Keratinocyte (primary cell): ENCODE results near the gene ZNF665. TPM values are rescaled to one million over a fixed set of nuclear protein-coding genes. Genes with fewer than 3 reads are reported as not detected.

Source experiments
- DNase-seq: peaks from one replicate; pipeline ENCODE4 v3.0.0-alpha.2; 2011; ENCODE audit warnings: low read depth, missing footprints, low spot score
- FAIRE-seq: peaks from 2 replicates; lab custom pipeline; 2011; peaks lifted over from hg19 to GRCh38; lab: Jason Lieb, UNC
- H2AFZ ChIP-seq: 2 replicates; pipeline ENCODE4 v1.6.0; 2012; ENCODE audit warnings: low read length, control low read depth, inconsistent platforms; ENCODE audit not compliant: control insufficient read depth
- H3K27ac ChIP-seq: 2 replicates; pipeline ENCODE4 v1.5.1; 2011; ENCODE audit warnings: low read length; ENCODE audit not compliant: control insufficient read depth, insufficient read depth
- H3K27me3 ChIP-seq: 3 replicates; pipeline ENCODE4 v1.6.0; 2011; ENCODE audit warnings: low read length; ENCODE audit not compliant: control insufficient read depth, insufficient read depth; ENCODE audit errors: extremely low read depth
- H3K36me3 ChIP-seq, 2 experiments: 2 replicates in 1 of 2; 3 replicates in 1 of 2; pipeline ENCODE4 v1.5.1; 2011; ENCODE audit warnings: low read length in 2 of 2, mild to moderate bottlenecking in 1 of 2; ENCODE audit not compliant: control insufficient read depth in 2 of 2, insufficient read depth in 2 of 2; ENCODE audit errors: extremely low read depth in 1 of 2
- H3K4me1 ChIP-seq: 3 replicates; pipeline ENCODE4 v1.5.1; 2011; ENCODE audit warnings: low read length; ENCODE audit not compliant: control insufficient read depth, insufficient read depth; ENCODE audit errors: extremely low read depth
- H3K4me2 ChIP-seq: 3 replicates; pipeline ENCODE4 v1.6.0; 2011; ENCODE audit warnings: low read depth, low read length; ENCODE audit not compliant: control insufficient read depth, insufficient read depth; ENCODE audit errors: extremely low read depth
- H3K4me3 ChIP-seq, 3 experiments: fragments of 200-600 bp in 1 of 3; sonication (generic) in 1 of 3; 2 replicates in 2 of 3; 3 replicates in 1 of 3; pipeline ENCODE4 v1.5.1; 2011 to 2016; ENCODE audit warnings: low read length in 3 of 3, mild to moderate bottlenecking in 3 of 3, control low read depth in 2 of 3, inconsistent platforms in 1 of 3, low read depth in 1 of 3, mixed read lengths in 1 of 3, mixed run types in 1 of 3, moderate library complexity in 1 of 3; ENCODE audit not compliant: control insufficient read depth in 2 of 3, insufficient read depth in 2 of 3; ENCODE audit errors: extremely low read depth in 1 of 3
- H3K79me2 ChIP-seq: 2 replicates; pipeline ENCODE4 v1.6.0; 2012; ENCODE audit warnings: low read length; ENCODE audit not compliant: control insufficient read depth, insufficient read depth
- H3K9ac ChIP-seq: 3 replicates; pipeline ENCODE4 v1.6.0; 2011; ENCODE audit warnings: low read length; ENCODE audit not compliant: control insufficient read depth, insufficient read depth; ENCODE audit errors: extremely low read depth
- H3K9me1 ChIP-seq: 3 replicates; pipeline ENCODE4 v1.6.0; 2011; ENCODE audit warnings: low read length; ENCODE audit not compliant: control insufficient read depth, insufficient read depth; ENCODE audit errors: extremely low read depth
- H3K9me3 ChIP-seq: 2 replicates; pipeline ENCODE4 v1.5.1; 2012; ENCODE audit warnings: low read depth, low read length; ENCODE audit not compliant: control insufficient read depth
- H4K20me1 ChIP-seq: 3 replicates; pipeline ENCODE4 v1.6.0; 2011; ENCODE audit warnings: low read length; ENCODE audit not compliant: control insufficient read depth, insufficient read depth; ENCODE audit errors: extremely low read depth
- CTCF ChIP-seq, 3 experiments: IDR thresholded peaks in 1 of 3; conservative IDR thresholded peaks in 1 of 3; optimal IDR thresholded peaks in 1 of 3; 2 replicates in 2 of 3; 3 replicates in 1 of 3; pipeline versions ENCODE3 to v1.5.1; 2011; ENCODE audit warnings: low read length in 3 of 3, mild to moderate bottlenecking in 3 of 3, moderate library complexity in 2 of 3, control low read depth in 1 of 3, inconsistent platforms in 1 of 3; ENCODE audit not compliant: insufficient read depth in 2 of 3; ENCODE audit errors: extremely low read depth in 1 of 3
- EZH2 ChIP-seq: IDR thresholded peaks from one replicate; pipeline ENCODE4 v1.6.1; 2012; ENCODE audit warnings: inconsistent platforms, mild to moderate bottlenecking, low read length, moderate library complexity
- dilution Hi-C: fragments of 300-500 bp; cut with MboI; formaldehyde crosslinking; loops from one replicate; pipeline ENCODE4 v1.7.0; 2020; ENCODE audit warnings: low sequenced_read_pairs; ENCODE audit not compliant: extremely low pct_ligation_motif_present
- polyA plus RNA-seq, 5 experiments: library from polyadenylated mRNA; depleted of rRNA in 3 of 5; stranded (reverse) in 3 of 5; stranded (forward) in 1 of 5; unstranded in 1 of 5; fragments of >200 nt; gene quantifications; 1 replicate in 1 of 5; 2 replicates in 3 of 5; 3 replicates in 1 of 5; pipeline versions ENCODE4 v1.2.1 to v1.2.3, GENCODE V29; 2011 to 2012; ENCODE audit warnings: missing spikeins in 2 of 5, low read depth in 1 of 5, low replicate concordance in 1 of 5

The ZNF665 gene
- polyA plus RNA-seq, 1 donor (not counting 4 experiments of a cell fraction or from before 2014, with no cell fraction given): 2.7 TPM

- no peak for TF ChIP-seq EZH2
- no peak for TF ChIP-seq CTCF (optimal IDR thresholded peaks at IDR 0.05 in 1 of 3, IDR thresholded peaks at IDR 0.05 in 1 of 3, conservative IDR thresholded peaks at IDR 0.05 in 1 of 3; ENCODE audit: extremely low read depth in 1 of 3, insufficient read depth in 2 of 3, low read length in 3 of 3)
- Histone ChIP-seq H3K4me3 (no peak overlapping the region), H3K27me3 (no peaks in the 10 kb centered on the region), H4K20me1 (no peaks in the 10 kb centered on the region), H3K9ac (no peak overlapping the region), H3K79me2 (no peaks in the 10 kb centered on the region), H3K9me1 (no peaks in the 10 kb centered on the region), H3K4me2 (no peak overlapping the region), H2AFZ (no peak overlapping the region), H3K4me1 (no peaks in the 10 kb centered on the region), H3K9me3 (peaks cover 2% of the 10 kb centered on the region), H3K36me3 (peaks cover 0 to 6% of the 10 kb centered on the region in 2 experiments), H3K27ac (no peak overlapping the region)
- dilution Hi-C loops: no loop called here
- DNase-seq: no peak
- FAIRE-seq: no peak
Measured at GRCh38 chr19:53182202-53182601, 11.0 kb downstream of the ZNF665 start.

- H4K20me1 ChIP-seq: no peaks in the 10 kb centered on the region
- no peak for FAIRE-seq
- no peak overlapping the region for H3K4me3 ChIP-seq
- peaks cover 0 to 6% of the 10 kb centered on the region in 2 experiments for H3K36me3 ChIP-seq
- H3K79me2 ChIP-seq: no peaks in the 10 kb centered on the region
- TF ChIP-seq EZH2: no peak
- H3K27me3 ChIP-seq: no peaks in the 10 kb centered on the region
- peaks cover 5% of the 10 kb centered on the region for H3K9me3 ChIP-seq
- H3K27ac ChIP-seq: no peak overlapping the region
- no peak overlapping the region for H3K4me2 ChIP-seq
- H2AFZ ChIP-seq: no peak overlapping the region
- no peaks in the 10 kb centered on the region for H3K9me1 ChIP-seq
- H3K4me1 ChIP-seq: no peaks in the 10 kb centered on the region
- no peak for DNase-seq
- dilution Hi-C loops: no loop called here
- no peak overlapping the region for H3K9ac ChIP-seq
Measured at GRCh38 chr19:53177986-53178385, 15.2 kb downstream of the ZNF665 start.

GRCh38 chr19:53172889-53173288 lies 20.3 kb downstream of the ZNF665 start:
- no peak overlapping the region for H2AFZ ChIP-seq
- no peaks in the 10 kb centered on the region for H3K9me1 ChIP-seq
- no peaks in the 10 kb centered on the region for H4K20me1 ChIP-seq
- H3K9ac ChIP-seq: no peak overlapping the region
- peaks cover 4% of the 10 kb centered on the region for H3K9me3 ChIP-seq
- no peak overlapping the region for H3K27ac ChIP-seq
- no peaks in the 10 kb centered on the region for H3K27me3 ChIP-seq
- H3K4me3 ChIP-seq: no peak overlapping the region
- dilution Hi-C loops: no loop called here
- H3K36me3 ChIP-seq: no peaks in the 10 kb centered on the region
- no peak for TF ChIP-seq EZH2
- TF ChIP-seq CTCF (optimal IDR thresholded peaks at IDR 0.05 in 1 of 3, IDR thresholded peaks at IDR 0.05 in 1 of 3, conservative IDR thresholded peaks at IDR 0.05 in 1 of 3; ENCODE audit: extremely low read depth in 1 of 3, insufficient read depth in 2 of 3, low read length in 3 of 3): no peak
- FAIRE-seq: no peak
- no peak for DNase-seq
- no peaks in the 10 kb centered on the region for H3K4me1 ChIP-seq
- H3K79me2 ChIP-seq: no peaks in the 10 kb centered on the region
- no peak overlapping the region for H3K4me2 ChIP-seq
